H1 (cell line): Measurements from ENCODE around the gene KCNK3. TPM values are rescaled to one million over a fixed set of nuclear protein-coding genes. Genes with fewer than 3 reads are reported as not detected.
"Not testable (repeated sequence)": the region's sequence is repeated elsewhere in the genome, so short reads cannot be mapped to it uniquely, and the experiment has no call there.

Source experiments
- CTCF ChIA-PET: fragments of 300-600 bp; sonication (Branson Sonifier 250); formaldehyde crosslinking; loops from one replicate; lab custom pipeline; 2021; ENCODE audit not compliant: partially characterized antibody; lab: Charles Lee
- POLR2A ChIA-PET: fragments of 300-600 bp; sonication (Branson Sonifier 250); formaldehyde crosslinking; loops from one replicate; lab custom pipeline; 2021; ENCODE audit warnings: inconsistent platforms; ENCODE audit not compliant: partially characterized antibody; lab: Charles Lee
- DNase-seq, 2 experiments: peaks; one replicate each; pipeline versions ENCODE4 v3.0.0 to v3.0.0-alpha.2; 2010 to 2022; ENCODE audit warnings: low spot score in 2 of 2, low read depth in 1 of 2, mixed read lengths in 1 of 2
- FAIRE-seq: peaks from 2 replicates; lab custom pipeline; 2011; peaks lifted over from hg19 to GRCh38; lab: Jason Lieb, UNC
- H2AFZ ChIP-seq: 2 replicates; pipeline ENCODE4 v1.8.1; 2012; ENCODE audit warnings: low read length, inconsistent platforms
- H2AK5ac ChIP-seq: 2 replicates; pipeline ENCODE4 v1.6.1; 2013; ENCODE audit warnings: low read depth, low read length
- H2BK120ac ChIP-seq: replicated peaks from 2 replicates; pipeline ENCODE3; 2013; ENCODE audit warnings: low read depth, low read length, inconsistent platforms
- H2BK12ac ChIP-seq: 2 replicates; pipeline ENCODE4 v1.6.1; 2013; ENCODE audit warnings: low read depth, low read length
- H2BK15ac ChIP-seq: 2 replicates; pipeline ENCODE4 v1.6.1; 2013; ENCODE audit warnings: low read length
- H2BK20ac ChIP-seq: 2 replicates; pipeline ENCODE4 v1.6.1; 2013; ENCODE audit warnings: low read length
- H2BK5ac ChIP-seq: 2 replicates; pipeline ENCODE4 v1.6.1; 2013; ENCODE audit warnings: low read depth, low read length
- H3K14ac ChIP-seq: 2 replicates; pipeline ENCODE4 v1.6.1; 2013; ENCODE audit warnings: inconsistent platforms; ENCODE audit not compliant: insufficient read length
- H3K18ac ChIP-seq: 2 replicates; pipeline ENCODE4 v1.6.1; 2013; ENCODE audit warnings: low read length; ENCODE audit errors: extremely low read depth
- H3K23ac ChIP-seq: 2 replicates; pipeline ENCODE4 v1.6.1; 2013; ENCODE audit warnings: inconsistent platforms; ENCODE audit not compliant: insufficient read length
- H3K23me2 ChIP-seq: 2 replicates; pipeline ENCODE4 v1.6.1; 2013; ENCODE audit warnings: low read depth, low read length
- H3K27ac ChIP-seq: 2 replicates; pipeline ENCODE4 v1.6.1; 2011; ENCODE audit warnings: low read depth, low read length, inconsistent platforms
- H3K27me3 ChIP-seq, 4 experiments: replicated peaks in 1 of 4; 1 replicate in 1 of 4; 2 replicates in 3 of 4; pipeline versions ENCODE4 v1.6.1 to v1.8.1; 2011 to 2013; ENCODE audit warnings: low read length in 3 of 4, mild to moderate bottlenecking in 3 of 4, inconsistent platforms in 2 of 4, mixed read lengths in 2 of 4, moderate library complexity in 1 of 4; ENCODE audit not compliant: control insufficient read depth in 3 of 4, insufficient read depth in 3 of 4; ENCODE audit errors: extremely low read depth in 1 of 4
- H3K36me3 ChIP-seq, 4 experiments: 2 replicates each; pipeline versions ENCODE4 v1.6.1 to v1.8.1; 2011 to 2013; ENCODE audit warnings: mild to moderate bottlenecking in 4 of 4, low read length in 3 of 4, moderate library complexity in 2 of 4, control low read depth in 1 of 4, inconsistent platforms in 1 of 4; ENCODE audit not compliant: insufficient read depth in 4 of 4, control insufficient read depth in 2 of 4
- H3K4ac ChIP-seq: replicated peaks from 2 replicates; pipeline ENCODE3; 2013; ENCODE audit warnings: low read length, low read depth, mixed read lengths, inconsistent platforms; ENCODE audit not compliant: insufficient read length
- H3K4me1 ChIP-seq, 4 experiments: replicated peaks in 1 of 4; 1 replicate in 1 of 4; 2 replicates in 3 of 4; pipeline versions ENCODE4 v1.6.1 to v1.8.1; 2011 to 2013; ENCODE audit warnings: low read length in 3 of 4, inconsistent platforms in 2 of 4, mixed read lengths in 1 of 4; ENCODE audit not compliant: insufficient read depth in 4 of 4, control insufficient read depth in 3 of 4
- H3K4me2 ChIP-seq, 2 experiments: 2 replicates each; pipeline versions ENCODE4 v1.6.1 to v1.8.1; 2011 to 2013; ENCODE audit warnings: low read depth in 2 of 2, low read length in 2 of 2, control low read depth in 1 of 2, inconsistent platforms in 1 of 2, mild to moderate bottlenecking in 1 of 2; ENCODE audit not compliant: insufficient read depth in 1 of 2
- H3K4me3 ChIP-seq, 4 experiments: fragments of 200-600, 300-600 bp in 1 of 4; sonication (generic), shearing (Covaris generic), sonication (Bioruptor Twin) in 1 of 4; 2 replicates each; pipeline versions ENCODE4 v1.5.1 to v1.8.1; 2011 to 2016; ENCODE audit warnings: low read length in 4 of 4, low read depth in 3 of 4, control low read depth in 2 of 4, inconsistent platforms in 2 of 4, mild to moderate bottlenecking in 2 of 4, mixed read lengths in 1 of 4, moderate library complexity in 1 of 4; ENCODE audit not compliant: insufficient read depth in 2 of 4; ENCODE audit errors: extremely low read depth in 1 of 4
- H3K56ac ChIP-seq: replicated peaks from 2 replicates; pipeline ENCODE3; 2013; ENCODE audit warnings: low read depth, mild to moderate bottlenecking, mixed read lengths, low read length, inconsistent platforms; ENCODE audit not compliant: insufficient read length
- H3K79me1 ChIP-seq: 2 replicates; pipeline ENCODE4 v1.6.1; 2013; ENCODE audit warnings: low read depth, low read length, control low read depth
- H3K79me2 ChIP-seq, 2 experiments: 2 replicates each; pipeline versions ENCODE4 v1.6.1 to v1.8.1; 2012 to 2013; ENCODE audit warnings: low read length in 2 of 2, mild to moderate bottlenecking in 2 of 2, inconsistent platforms in 1 of 2; ENCODE audit not compliant: insufficient read depth in 2 of 2, control insufficient read depth in 1 of 2
- H3K9ac ChIP-seq, 4 experiments: replicated peaks in 1 of 4; 1 replicate in 1 of 4; 2 replicates in 3 of 4; pipeline versions ENCODE4 v1.6.1 to v1.8.1; 2011 to 2013; ENCODE audit warnings: low read depth in 3 of 4, low read length in 3 of 4, control low read depth in 2 of 4, mild to moderate bottlenecking in 2 of 4, moderate library complexity in 2 of 4, inconsistent platforms in 1 of 4; ENCODE audit errors: extremely low read depth in 1 of 4
- H3K9me3 ChIP-seq, 2 experiments: 2 replicates each; pipeline versions ENCODE4 v1.6.1 to v1.8.1; 2012 to 2013; ENCODE audit warnings: mild to moderate bottlenecking in 2 of 2, moderate library complexity in 2 of 2, control low read depth in 1 of 2, inconsistent platforms in 1 of 2, low read depth in 1 of 2, low read length in 1 of 2, mixed read lengths in 1 of 2; ENCODE audit not compliant: insufficient read depth in 2 of 2
- H4K20me1 ChIP-seq, 2 experiments: replicated peaks in 1 of 2; 2 replicates each; pipeline versions ENCODE3 to v1.8.1; 2011 to 2013; ENCODE audit warnings: inconsistent platforms in 2 of 2, low read length in 2 of 2, mild to moderate bottlenecking in 1 of 2; ENCODE audit not compliant: insufficient read depth in 2 of 2, control insufficient read depth in 1 of 2
- H4K5ac ChIP-seq: 2 replicates; pipeline ENCODE4 v1.6.1; 2013; ENCODE audit warnings: low read length, low read depth, mixed read lengths, inconsistent platforms; ENCODE audit not compliant: insufficient read length
- H4K8ac ChIP-seq: 2 replicates; pipeline ENCODE4 v1.8.0; 2013; ENCODE audit warnings: mild to moderate bottlenecking, moderate library complexity, low read length, inconsistent platforms; ENCODE audit not compliant: insufficient read depth; ENCODE audit errors: extremely low read depth
- H4K91ac ChIP-seq: replicated peaks from 2 replicates; pipeline ENCODE3; 2013; ENCODE audit warnings: low read length, mixed read lengths, inconsistent platforms; ENCODE audit not compliant: insufficient read length
- WGBS, 2 experiments: shearing (Covaris generic) in 1 of 2; methylation state at CpG; one replicate each; pipeline versions ENCODE4 v1.1.6 to v1.1.7; 2013 to 2015; ENCODE audit warnings: low lambda C conversion rate in 2 of 2, mixed read lengths in 2 of 2, inconsistent platforms in 1 of 2, low coverage in 1 of 2, missing lambda C conversion rate in 1 of 2; ENCODE audit not compliant: insufficient replicate concordance in 2 of 2, insufficient coverage in 1 of 2, insufficient read length in 1 of 2; ENCODE audit errors: extremely low coverage in 1 of 2, missing lambda C conversion rate in 1 of 2; 5-methylcytosine and 5-hydroxymethylcytosine counted together
- polyA plus RNA-seq, 7 experiments: library from polyadenylated mRNA; depleted of rRNA in 3 of 7; stranded (reverse) in 5 of 7; unstranded in 2 of 7; fragments of >200 nt in 5 of 7; fragments of 200-250 nt in 2 of 7; gene quantifications; 1 replicate in 5 of 7; 2 replicates in 1 of 7; 4 replicates in 1 of 7; pipeline versions ENCODE4 v1.2.1 to v1.2.3, GENCODE V29; 2011 to 2013; ENCODE audit warnings: missing spikeins in 2 of 7, mixed read lengths in 2 of 7
- total RNA-seq: library from RNA; stranded (reverse); fragmentation: NEBNext Ultra II Directional; extraction: Animal tissue kit (Norgen Biotek cat#: 25700); gene quantifications from 2 replicates; pipeline ENCODE4 v1.2.1, GENCODE V29; 2021

Gene KCNK3
- total and polyA plus RNA-seq, 2 of the 8 experiments (the other 6 are each of a cell fraction or from before 2014, with no cell fraction given): 0.29 to 0.30 TPM

- not testable (repeated sequence) for H2BK15ac ChIP-seq, H3K9ac ChIP-seq, H3K56ac ChIP-seq, H2BK5ac ChIP-seq, H3K27me3 ChIP-seq, H4K5ac ChIP-seq, H4K91ac ChIP-seq, H2AFZ ChIP-seq, H3K23me2 ChIP-seq, H2BK20ac ChIP-seq, DNase-seq, H2BK120ac ChIP-seq, H3K9me3 ChIP-seq, FAIRE-seq, H2AK5ac ChIP-seq, H3K27ac ChIP-seq, H3K79me1 ChIP-seq, H3K14ac ChIP-seq, H2BK12ac ChIP-seq, H4K20me1 ChIP-seq, H3K79me2 ChIP-seq, H3K4ac ChIP-seq, H3K4me3 ChIP-seq, H3K18ac ChIP-seq, H3K23ac ChIP-seq, H3K36me3 ChIP-seq, H3K4me2 ChIP-seq, H4K8ac ChIP-seq
- ChIA-PET CTCF (interaction anchor here (0.8 kb wide), 1 partner anchor 8 kb away, joined by 3 read pairs; no protein-coding TSS in a partner anchor), POLR2A (interaction anchor here (1.2 kb wide), 1 partner anchor 25 kb away, joined by 4 read pairs; the partner anchor contains the start of gene CENPA)
- WGBS, 2 experiments: 88% methylated on average over 10 of the region's 10 CpGs; no CpG with 5 or more reads in 1 of the 2 experiments
- peaks cover 0 to 16% (median 9%) of the 10 kb centered on the region in 4 experiments; a peak in 6 of 7 replicates for H3K4me1 ChIP-seq
Observed at GRCh38 chr2:26760991-26761390, 68.5 kb downstream of the KCNK3 start.
